ENCODE results near the gene MTUS2.

DNA sequence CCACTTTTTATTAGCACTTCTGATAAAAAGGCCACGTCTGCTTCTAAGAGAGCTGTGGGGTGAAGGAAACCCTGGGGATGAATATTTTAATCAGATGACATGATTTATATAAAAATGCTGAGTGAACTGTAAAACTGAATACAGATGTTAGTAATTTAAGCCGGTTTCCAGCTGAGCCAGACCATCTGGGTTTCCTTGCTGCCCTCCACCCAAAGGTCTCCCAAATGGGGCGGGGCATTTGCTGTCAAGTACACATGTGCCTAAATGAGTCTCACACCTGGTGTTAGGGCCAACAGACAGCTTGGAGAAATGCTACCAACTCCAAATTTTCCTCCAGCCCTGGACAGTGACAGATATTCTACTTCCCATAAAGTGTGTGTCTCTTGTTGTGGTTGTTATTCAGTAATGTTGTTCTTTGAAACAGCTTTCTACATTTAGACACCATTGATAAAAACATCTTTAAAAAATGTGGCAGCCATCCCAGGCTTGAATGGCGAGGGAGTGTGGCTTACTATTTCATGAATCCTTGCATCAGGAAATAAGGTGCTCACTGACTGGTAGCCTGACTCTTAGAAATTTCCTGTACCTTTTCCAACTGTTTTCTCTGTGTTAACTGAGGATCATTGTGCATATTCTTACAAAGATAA, 350.4 kb downstream of the MTUS2 start:
- TF ChIP-seq, protein P1, sequence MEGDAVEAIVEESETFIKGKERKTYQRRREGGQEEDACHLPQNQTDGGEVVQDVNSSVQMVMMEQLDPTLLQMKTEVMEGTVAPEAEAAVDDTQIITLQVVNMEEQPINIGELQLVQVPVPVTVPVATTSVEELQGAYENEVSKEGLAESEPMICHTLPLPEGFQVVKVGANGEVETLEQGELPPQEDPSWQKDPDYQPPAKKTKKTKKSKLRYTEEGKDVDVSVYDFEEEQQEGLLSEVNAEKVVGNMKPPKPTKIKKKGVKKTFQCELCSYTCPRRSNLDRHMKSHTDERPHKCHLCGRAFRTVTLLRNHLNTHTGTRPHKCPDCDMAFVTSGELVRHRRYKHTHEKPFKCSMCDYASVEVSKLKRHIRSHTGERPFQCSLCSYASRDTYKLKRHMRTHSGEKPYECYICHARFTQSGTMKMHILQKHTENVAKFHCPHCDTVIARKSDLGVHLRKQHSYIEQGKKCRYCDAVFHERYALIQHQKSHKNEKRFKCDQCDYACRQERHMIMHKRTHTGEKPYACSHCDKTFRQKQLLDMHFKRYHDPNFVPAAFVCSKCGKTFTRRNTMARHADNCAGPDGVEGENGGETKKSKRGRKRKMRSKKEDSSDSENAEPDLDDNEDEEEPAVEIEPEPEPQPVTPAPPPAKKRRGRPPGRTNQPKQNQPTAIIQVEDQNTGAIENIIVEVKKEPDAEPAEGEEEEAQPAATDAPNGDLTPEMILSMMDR (IDR thresholded peaks at IDR 0.05) = no peak
- TF ChIP-seq POLR2AphosphoS5 (IDR thresholded peaks at IDR 0.05) = no peak
